Measurements from ENCODE around the gene AUNIP. TPM values are rescaled to one million over a fixed set of nuclear protein-coding genes. Genes with fewer than 3 reads are reported as not detected.

Gene AUNIP
- total RNA-seq, 4 donors from 2014 or later, result not detected

GRCh38 chr1:25897754-25898153 lies 38.5 kb upstream of the AUNIP start:
- no peak for TF ChIP-seq CTCF (IDR thresholded peaks at IDR 0.05)
- ATAC-seq (ENCODE audit: low FRiP score) (no peak), DNase-seq (ENCODE audit: low spot score) (no peak)

GRCh38 chr1:25896266-25896665 lies 37.0 kb upstream of the AUNIP start:
- DNase-seq (ENCODE audit: low spot score), result no peak
- no peak for TF ChIP-seq CTCF (IDR thresholded peaks at IDR 0.05)
- no peak for ATAC-seq (ENCODE audit: low FRiP score)

GRCh38 chr1:25895365-25895990 lies 36.2 kb upstream of the AUNIP start:
- ATAC-seq (ENCODE audit: low FRiP score), result peak; percentile 86

GRCh38 chr1:25893116-25893515 lies 33.9 kb upstream of the AUNIP start:
- no peak for DNase-seq (ENCODE audit: low spot score)
- no peak for ATAC-seq (ENCODE audit: low FRiP score)
- no peak for TF ChIP-seq CTCF (IDR thresholded peaks at IDR 0.05)

More at GRCh38 chr1:25895365-25895990, 36.2 kb upstream of the AUNIP start:
- DNase-seq (ENCODE audit: low spot score), result peak; percentile 74
- TF ChIP-seq CTCF (IDR thresholded peaks at IDR 0.05), result peak in 2 of 3 donors; percentile 94 to 95

- TF ChIP-seq CTCF (IDR thresholded peaks at IDR 0.05), result no peak
- no peak for ATAC-seq (ENCODE audit: low FRiP score)
- no peak for DNase-seq (ENCODE audit: low spot score)
Measured at GRCh38 chr1:25891606-25892005, 32.3 kb upstream of the AUNIP start.

GRCh38 chr1:25890239-25891034 lies 31.2 kb upstream of the AUNIP start:
- ATAC-seq (ENCODE audit: low FRiP score) (peak; percentile 78), DNase-seq (ENCODE audit: low spot score) (no peak)
- no peak for TF ChIP-seq CTCF (IDR thresholded peaks at IDR 0.05)

GRCh38 chr1:25889470-25889869 lies 30.2 kb upstream of the AUNIP start:
- no peak for DNase-seq (ENCODE audit: low spot score)

More at GRCh38 chr1:25889470-25889869, 30.2 kb upstream of the AUNIP start:
- no peak for TF ChIP-seq CTCF (IDR thresholded peaks at IDR 0.05)
- ATAC-seq (ENCODE audit: low FRiP score), result no peak
